GM20431 (cell line): ENCODE measurements around the gene PTGDS.

ENCODE experiments used
- in situ Hi-C: fragments of 300-500 bp; cut with MseI, MboI; formaldehyde crosslinking; loops from one replicate; pipeline ENCODE4 v1.15.0; 2020; ENCODE audit warnings: low sequenced_read_pairs; ENCODE audit not compliant: unreplicated experiment

The PTGDS gene

DNA sequence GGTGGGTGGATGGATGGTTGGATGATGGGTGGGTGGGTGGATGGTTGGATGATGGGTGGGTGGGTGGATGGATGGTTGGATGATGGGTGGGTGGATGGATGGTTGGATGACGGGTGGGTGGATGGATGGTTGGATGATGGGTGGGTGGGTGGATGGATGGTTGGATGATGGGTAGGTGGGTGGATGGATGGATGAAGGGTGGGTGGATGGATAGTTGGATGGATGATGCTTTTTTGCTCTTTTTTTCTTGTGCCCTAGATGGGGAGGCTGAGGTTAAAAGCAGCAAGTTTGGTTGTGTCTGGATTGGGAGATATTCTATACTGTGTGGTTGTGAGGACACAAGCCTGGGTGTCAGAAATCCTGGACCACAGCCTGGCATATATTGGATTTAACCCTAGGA is 19.8 kb upstream of the PTGDS start:
- in situ Hi-C loops: no loop called here

DNA sequence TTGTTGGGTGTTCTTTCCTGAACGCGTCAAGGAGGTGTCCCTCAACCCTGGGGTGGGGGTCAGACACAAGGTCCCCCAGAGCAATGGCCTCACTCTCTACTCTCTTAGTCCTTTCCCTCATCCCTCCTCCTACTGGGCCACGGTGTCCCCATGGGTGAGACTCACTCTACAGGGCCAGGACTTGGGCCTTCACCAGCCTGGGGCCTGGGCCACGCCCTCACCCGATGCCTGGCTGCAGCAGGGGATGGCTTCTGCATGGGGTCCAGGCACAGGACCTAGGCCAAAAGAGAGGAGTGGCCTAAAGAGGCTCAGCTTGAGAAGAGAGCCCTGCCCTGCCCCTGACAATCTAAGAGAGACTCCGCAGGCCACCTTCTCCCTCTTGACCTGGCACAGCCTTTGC is 19.4 kb upstream of the PTGDS start:
- in situ Hi-C loops: no loop called here

DNA sequence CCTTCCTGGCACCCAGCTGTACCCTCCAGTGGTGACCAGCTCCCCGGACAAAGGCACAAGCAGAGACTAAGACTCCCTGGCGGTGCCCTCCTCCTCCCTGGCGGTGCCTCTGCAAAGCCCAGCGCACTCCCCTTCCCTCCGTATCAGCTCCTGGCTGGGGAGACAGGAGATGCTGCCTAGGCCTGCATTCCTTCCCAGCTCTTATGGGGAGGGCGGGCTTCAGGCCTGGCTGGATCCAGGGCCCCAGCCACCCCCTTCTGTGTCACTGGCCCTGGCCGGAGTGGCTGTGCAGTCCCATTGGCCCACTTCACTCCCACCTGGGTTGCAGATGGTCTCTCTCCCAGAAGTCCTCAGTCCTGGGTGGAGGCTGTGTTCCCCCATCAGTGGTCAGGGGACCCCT is 18.8 kb upstream of the PTGDS start:
- in situ Hi-C loops: no loop called here

DNA sequence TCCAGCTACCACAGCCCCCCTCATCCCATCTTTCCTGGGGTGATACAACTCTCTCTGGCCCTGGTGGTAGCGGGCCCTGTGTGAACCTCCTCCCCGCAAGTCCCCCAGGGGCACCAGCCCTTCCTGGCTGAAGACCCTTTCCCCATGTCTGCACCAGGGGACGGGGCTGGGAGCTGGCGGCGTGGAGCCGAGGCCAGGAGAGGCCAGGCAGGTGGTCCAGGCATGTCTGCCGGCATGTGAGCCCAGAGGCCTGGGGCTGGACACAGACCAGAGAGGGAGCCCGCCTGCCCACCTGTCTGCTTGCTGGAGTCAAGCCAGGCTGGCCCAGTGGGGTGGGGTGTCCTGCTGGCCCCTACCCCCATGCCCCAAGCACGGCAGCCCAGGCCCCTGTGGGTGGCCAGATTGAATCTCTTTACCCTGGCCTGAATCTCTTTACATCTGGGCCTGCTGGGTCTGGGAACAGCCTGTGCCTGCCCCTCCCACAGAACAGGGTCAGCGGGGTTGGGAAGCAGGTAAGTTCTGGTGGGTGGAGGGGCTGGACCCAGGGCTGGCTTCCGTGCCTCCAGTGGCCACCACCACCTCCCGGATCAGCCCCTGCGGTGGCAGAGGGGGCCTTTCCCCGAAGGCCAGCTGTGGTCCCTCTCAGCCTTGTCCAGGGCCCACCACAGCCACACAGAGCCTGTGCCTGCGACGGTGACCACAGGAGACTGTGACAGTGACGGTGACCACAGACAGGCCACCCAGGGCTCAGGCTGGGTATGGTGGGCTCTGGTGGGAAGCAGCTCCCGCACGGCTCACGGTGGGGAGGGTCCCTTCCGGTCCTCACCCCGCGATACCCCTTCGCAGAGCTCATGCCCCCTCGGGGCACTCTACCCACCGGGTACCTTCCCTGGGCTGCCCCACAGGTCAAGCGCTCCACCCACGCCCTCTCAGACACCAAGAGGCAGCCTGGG is 18.1 kb upstream of the PTGDS start:
- in situ Hi-C loops: no loop called here

DNA sequence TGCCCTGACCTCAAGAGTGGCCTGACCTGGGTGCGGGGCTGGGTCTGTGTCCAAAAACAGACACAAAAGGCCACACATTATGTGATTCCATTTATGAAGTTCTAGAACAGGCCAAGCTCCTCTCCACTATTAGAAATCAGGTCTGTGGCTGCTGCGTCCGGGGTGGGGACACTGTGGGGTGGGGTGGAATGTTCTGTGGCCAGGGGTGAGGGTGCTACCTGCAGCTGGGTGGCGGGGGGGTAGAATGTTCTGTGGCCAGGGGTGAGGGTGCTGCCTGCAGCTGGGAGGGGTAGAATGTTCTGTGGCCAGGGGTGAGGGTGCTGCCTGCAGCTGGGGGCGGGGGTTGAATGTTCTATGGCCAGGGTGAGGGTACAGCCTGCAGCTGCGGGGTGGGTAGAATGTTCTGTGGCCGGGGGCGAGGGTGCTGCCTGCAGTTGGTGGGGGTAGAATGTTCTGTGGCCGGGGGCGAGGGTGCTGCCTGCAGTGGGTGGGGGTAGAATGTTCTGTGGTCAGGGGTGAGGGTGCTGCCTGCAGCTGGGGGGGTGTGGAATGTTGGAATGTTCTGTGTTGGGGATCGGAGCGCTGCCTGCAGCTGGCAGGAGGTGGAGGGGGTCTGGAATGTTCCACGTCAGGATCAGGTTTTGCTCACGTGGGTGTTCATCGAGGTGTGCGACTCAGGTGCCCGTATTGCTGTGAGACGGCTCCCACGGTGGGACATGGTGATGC is 16.9 kb upstream of the PTGDS start:
- in situ Hi-C loops: no loop called here

DNA sequence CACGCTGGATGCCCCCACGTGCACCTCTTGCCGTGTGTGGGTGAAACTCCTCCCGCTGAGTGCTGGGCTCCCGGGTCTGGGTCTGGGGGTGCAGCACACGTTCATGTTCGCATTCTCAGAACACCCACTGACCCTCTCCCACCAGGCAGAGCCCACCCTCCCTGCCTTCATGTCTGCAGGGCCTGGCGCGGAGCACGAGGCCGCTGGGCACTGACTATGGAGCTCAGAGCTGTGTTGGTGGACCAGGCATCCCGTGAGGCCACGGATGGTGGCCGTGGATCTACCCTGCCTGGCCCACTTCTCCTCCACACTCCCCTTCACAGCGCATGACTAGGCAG is 16.4 kb upstream of the PTGDS start:
- in situ Hi-C loops: no loop called here

DNA sequence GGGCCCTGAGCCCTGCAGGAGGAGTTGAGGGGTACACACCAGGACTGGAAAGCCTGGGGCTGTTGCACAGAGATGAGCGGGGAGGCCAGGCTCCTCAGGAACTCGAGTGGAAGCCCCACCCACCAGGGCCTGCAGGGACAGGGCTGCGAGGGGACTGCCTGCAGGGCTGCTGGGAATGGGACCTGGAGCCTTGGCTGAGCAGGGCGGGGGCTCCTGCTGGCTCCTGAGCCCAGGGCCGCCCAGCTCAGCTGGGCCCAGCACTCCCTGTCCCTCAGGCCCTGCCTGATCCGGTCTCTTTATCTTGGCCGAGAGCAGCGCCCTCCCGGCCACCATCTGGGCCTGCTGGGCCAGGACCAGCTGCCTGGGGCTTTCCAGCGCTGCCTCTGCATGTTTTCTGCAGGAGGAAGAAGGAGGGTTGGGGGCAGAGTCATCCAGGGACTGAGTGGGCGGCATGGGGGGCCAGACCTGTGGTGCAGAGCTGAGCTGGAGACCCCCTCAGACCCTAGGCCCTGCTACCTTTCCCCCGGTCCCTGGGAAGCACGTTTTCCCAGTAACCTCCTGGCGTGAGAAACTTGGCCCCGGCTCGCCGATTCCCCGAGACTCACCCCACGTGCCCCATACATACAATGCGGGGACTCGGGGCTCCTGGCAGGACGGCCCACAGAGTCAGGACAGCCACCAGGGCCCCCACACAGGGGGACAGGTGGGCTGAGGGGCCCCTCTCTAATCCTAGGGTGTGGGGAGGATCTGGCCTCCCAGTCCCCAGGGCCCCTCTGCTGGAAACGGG is 15.8 kb upstream of the PTGDS start:
- in situ Hi-C loops: no loop called here

DNA sequence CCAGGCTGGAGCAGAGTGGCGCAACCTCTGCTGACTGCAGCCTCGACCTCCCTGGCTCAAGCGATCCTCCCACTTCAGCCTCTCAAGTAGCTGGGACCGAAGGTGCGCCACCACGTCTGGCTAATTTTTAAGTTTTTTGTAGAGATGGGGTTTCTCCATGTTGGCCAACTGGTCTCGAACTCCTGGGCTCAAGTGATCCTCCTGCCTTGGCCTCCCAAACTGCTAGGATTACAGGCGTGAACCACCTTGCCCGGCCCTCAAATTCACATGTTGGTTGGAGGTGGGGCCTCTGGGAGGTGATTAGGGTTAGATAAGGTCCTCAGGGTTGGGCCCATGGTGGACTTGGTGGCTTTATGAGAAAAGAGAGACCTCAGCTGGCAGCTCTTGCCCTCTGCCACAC is 15.1 kb upstream of the PTGDS start:
- in situ Hi-C loops: no loop called here

DNA sequence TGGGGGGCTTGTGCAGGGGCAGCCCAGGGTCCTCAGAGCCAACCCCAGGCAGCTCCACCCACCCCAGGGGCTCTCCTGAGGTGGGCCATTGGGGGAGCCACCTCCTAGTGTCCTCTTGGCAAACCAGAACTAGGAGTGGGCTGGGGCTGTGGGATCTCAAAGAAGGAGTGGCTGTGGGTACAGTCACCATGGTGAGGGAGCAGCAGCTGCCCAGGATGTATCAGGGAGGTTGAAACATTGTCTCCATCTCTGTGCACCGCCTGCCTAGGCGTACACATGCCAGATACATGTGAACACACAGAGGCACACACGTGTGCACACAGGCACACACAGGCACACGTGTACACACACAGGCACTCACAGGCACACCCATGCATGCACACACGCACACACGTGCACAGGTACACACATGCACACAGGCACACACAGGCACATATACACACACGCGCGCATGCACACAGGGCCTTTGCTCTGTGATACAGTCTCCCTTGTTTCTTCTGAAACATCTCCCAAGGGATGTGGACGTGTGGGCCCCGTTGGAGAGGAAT is 14.5 kb upstream of the PTGDS start:
- in situ Hi-C loops: no loop called here

DNA sequence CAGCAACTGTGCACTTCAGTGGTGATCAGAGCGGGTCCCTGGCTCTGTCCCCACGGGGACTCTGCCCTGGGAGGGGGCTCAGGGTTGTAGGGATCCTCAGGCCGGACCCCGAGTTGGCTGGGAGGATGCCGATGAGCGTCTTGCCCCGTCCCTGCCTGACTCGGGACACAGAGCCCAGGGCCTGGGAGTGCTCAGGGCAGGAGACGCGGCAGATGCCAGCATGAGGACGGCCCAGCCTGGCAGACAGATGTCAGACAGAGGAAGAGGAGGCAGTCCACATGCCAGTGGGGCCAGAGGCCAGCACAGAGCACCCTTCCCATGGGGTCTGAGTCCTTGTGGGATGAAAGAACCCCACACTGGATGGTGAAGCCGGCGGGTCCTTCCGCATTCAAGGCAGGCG is 14.0 kb upstream of the PTGDS start:
- in situ Hi-C loops: no loop called here

DNA sequence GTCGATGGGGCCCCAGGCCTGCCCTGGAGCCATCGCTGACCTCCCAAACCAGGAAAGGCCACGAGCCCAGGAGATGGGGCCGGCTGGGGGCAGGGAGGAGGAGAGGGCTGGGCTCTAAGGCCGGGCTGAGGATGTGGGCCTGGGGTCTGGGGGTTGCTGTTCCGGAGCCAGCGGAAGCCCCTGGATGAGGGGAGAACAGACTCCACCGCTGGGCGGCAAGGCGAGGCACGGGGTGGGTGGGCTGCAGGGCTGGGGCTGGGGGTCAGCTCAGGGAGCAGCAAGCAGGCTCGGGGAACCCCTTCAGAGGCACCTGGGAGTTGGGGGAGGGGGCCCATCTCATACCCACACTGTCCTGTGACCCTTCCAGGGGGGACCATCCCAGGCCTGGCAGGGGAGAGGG is 13.6 kb upstream of the PTGDS start:
- in situ Hi-C loops: no loop called here

DNA sequence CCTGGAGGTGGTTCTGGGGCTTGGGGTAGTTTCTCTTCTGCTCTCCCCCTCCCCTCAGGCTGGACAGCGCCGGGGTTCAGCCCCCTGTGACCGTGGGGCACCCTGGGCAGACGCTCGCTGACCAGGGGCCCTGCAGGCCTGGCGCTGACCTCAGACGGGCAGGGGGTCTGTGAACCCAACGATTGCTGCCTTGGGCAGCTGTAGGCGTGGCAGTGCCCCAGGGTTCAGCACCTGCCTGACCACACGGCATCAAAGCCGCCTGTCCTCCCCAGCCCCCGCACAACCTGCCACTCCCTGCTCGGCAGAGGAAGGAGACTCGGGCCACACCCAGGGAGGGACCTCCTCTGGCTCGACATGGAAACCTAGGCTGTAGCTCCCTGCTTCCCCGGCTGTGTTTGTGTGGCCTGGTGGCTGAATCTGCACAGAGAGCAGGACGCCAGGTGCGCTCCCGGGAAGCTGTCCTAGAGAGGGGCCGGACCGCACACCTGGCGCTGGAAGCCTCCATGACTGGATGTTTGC is 13.1 kb upstream of the PTGDS start:
- in situ Hi-C loops: no loop called here

DNA sequence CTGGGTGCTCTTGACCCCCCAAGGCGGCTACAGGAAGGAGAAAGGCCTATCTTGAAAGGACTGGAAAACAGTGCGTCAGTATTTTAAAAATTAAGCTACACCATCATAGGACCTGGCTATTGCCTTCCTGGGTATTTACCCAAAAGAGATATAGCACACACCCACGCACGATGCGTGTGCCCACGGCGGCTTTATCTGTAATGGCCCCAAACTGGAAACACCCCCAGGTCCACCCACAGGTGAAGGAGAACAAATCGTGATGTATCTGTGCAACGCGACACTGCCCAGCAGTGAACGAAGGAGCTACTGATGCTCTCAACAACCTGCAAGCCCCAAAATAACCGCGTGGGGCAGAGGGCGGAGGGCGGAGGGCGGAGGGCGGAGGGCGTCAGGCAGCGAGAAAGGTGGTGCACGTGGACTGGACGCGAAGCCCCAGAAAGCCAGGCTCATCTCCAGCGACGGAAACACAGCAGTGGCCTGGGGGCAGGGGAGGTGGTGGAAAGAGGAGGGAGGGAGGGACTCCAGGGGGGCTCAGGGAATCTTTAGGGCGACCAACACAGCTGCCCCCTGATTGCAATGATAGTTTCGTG is 12.4 kb upstream of the PTGDS start:
- in situ Hi-C loops: no loop called here

DNA sequence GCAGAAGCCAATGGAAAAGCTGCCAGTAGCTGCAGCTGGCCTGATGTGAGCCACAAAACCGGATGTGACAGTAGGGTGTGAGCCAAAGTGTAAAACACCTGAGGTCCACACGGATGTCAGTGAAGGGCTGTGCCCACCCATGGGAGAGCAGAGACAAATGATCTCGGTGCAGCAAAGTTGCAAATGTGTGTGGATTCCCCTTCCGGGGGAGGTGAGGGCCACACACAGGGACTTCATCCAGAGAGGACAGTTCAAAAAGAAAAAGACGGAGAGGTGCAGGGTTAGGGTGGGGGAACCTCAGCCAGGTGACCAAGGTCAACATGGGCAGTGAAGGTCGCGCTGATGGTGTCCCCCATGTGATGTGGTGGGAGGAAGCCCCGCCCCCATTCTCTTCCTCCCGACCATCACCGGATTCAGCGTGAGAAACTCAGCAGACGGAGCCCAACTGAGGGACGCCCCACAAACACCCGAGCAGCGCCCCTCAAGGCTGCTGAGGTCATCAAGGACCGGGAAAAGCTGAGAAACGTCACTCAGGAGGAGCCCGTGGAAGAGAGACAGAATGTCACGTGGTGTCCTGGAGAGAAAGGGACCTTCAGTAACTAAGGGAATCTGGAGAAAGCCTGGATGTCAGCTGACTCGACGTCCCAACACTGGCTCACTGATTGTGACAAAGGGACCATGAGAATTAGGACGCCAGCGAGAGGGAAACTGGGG is 11.4 kb upstream of the PTGDS start:
- in situ Hi-C loops: no loop called here

DNA sequence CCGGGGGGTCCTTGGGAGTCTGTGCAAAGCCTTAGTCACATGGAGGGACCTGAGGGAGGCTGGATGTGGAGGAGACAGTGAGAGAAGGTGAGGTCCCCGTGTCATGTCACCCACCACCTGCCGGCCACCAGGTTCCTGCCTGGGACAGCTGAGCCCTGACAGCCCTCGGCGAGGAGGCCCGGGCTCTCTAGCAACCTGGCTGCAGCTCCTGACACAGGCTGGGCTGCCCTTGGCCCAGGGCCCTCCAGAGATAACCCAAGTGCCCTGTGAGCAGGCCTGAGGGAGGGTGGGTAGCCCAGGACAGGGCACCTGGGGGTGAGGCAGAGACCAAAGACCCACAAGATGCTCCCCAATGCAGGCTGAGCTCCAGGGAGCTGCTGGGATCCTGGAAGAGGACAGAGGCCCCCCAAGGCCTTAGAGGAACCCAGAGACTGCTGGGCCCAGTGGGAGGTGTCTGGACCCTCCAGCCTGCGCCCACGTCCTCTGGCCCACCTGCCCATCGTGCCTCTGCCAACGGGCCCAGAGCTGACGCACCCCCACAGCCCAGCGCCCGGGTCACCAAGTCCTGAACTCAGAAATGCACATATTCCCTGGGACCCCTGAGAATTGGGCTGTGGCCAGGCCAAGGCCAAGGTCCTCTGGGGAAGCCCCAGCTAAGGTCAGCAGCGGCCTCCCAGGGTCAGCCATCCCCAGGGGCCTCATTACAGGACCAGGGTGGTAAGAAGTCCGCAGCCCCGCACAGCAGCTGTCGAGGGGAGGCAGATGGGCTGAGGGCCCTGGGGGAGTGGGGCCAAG is 8.8 kb upstream of the PTGDS start:
- in situ Hi-C loops: no loop called here

DNA sequence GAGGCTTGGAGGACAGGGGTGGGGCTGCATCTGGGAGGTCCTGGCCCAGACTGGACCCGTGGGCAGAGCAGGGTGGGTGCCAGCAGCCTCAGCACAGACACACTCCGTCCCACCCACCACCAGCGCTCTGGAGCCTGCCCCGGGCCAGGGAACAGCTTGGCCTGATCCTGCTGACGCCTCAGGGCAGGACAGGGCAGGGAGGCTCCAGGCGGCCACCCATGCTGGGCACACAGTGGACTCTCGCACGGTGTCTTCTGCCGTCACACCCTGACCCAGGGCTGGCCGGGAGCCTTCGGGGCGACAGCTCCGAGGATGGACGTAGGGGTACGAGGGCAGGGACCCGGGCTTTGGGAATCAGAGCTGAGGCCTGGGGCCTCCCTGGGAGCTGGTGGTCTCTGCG is 8.2 kb upstream of the PTGDS start:
- in situ Hi-C loops: no loop called here

DNA sequence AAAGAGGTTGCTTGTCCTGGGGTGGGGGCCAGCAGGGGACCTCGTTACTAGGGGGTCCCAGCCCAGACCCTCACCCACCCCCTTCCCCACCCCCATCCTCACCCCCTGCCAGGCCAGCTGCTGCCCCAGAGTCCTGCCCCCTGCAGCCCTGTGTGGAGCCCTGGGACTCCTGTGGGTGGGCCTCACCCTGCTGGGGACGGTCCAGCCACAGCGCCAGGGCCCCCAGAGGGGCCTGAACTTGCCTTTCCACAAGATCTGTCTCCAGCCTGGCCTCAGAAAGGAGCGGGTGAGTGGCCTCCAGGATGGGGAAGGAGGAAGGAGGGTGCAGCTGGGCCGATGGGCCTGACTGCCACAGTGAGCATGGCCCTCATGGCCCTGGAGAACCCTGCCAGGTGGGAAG is 7.5 kb upstream of the PTGDS start:
- in situ Hi-C loops: no loop called here

DNA sequence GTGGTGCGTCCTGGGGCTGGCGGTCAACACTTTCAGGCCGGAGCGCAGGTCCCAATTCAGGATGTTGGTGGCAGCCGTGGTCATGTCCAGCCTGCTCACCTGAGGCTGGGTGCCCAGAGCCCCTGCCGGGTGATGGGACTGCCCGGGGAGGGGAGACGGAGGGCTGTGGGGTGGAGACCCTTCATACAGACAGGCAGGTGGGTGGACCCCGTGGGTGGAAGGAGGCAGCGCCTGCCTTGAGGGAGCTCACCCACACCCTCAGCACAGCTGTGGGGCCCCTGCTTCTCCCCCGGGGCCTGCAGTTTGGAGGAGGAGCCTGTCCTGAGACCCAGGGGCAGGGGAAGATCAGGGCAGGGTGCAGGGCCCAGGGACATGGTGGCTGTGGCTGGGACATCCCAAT is 6.9 kb upstream of the PTGDS start:
- in situ Hi-C loops: no loop called here

DNA sequence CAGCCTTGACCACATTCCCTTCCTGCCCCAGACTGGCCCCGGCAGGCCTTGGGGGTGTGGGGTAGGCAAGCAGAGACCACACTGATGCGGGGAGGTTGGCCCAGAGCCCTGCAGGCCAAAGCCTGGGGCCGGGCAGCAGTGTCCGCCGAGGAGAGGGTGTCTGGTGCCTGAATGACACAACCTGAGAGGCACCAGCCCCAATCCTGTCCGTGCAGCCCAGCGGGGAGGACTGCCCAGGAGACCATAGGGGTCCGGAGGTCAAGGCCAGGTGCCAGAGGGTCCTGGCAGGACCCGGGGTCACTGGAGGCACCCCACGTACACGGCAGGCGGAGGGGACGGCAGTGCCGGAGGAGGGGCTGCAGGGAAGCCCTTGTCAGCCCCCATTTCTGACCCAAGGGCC is 5.6 kb upstream of the PTGDS start:
- in situ Hi-C loops: no loop called here
